Effector memory CD4-positive, alpha-beta T cell (primary cell): ENCODE data around the gene TRPM6.

ENCODE experiments used
- DNase-seq, 3 donors: peaks; one replicate each; pipeline ENCODE4 v3.0.0-alpha.2; 2020
- H3K27ac ChIP-seq: 2 replicates; pipeline ENCODE4 v1.7.0; 2013; ENCODE audit warnings: mild to moderate bottlenecking, low read length, moderate library complexity; ENCODE audit not compliant: insufficient read depth, poor library complexity, severe bottlenecking
- H3K27me3 ChIP-seq: replicated peaks from 2 replicates; pipeline ENCODE4 v1.7.0; 2013; ENCODE audit warnings: mild to moderate bottlenecking, low read length; ENCODE audit not compliant: insufficient read depth, control insufficient read depth, poor library complexity, severe bottlenecking
- H3K36me3 ChIP-seq: 2 replicates; pipeline ENCODE4 v1.7.0; 2013; ENCODE audit warnings: mild to moderate bottlenecking, low read length, moderate library complexity; ENCODE audit not compliant: control insufficient read depth, insufficient read depth
- H3K4me1 ChIP-seq: 2 replicates; pipeline ENCODE4 v1.7.0; 2013; ENCODE audit warnings: low read length, mild to moderate bottlenecking; ENCODE audit not compliant: control insufficient read depth, insufficient read depth, poor library complexity, severe bottlenecking
- H3K4me3 ChIP-seq: 2 replicates; pipeline ENCODE4 v1.7.0; 2013; ENCODE audit warnings: low read length, low read depth, mild to moderate bottlenecking; ENCODE audit not compliant: insufficient read depth, poor library complexity, severe bottlenecking
- H3K9me3 ChIP-seq: 2 replicates; pipeline ENCODE4 v1.7.0; 2013; ENCODE audit warnings: mild to moderate bottlenecking, low read length, moderate library complexity; ENCODE audit not compliant: control insufficient read depth

The TRPM6 gene

DNA sequence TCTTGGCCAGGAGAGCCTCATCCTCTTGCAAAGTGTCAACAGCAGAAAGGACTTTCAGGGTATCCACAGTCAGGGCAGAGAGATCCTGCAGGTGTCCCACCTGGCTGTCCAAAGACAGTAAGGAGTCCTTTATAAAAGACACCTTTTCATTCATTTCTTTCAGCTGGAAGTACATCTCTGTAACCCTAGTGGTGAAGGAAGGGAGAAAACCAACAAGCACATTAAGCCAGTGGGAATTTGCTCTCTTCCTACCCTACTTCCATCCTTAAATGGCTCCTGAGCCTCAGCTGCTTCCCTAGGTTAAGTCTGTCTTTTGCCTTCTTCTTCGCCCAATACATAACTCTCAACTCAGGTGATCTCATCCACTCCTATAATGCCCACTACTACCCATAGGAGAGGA, 124.8 kb downstream of the TRPM6 start:
- Histone ChIP-seq H3K27me3 (peaks cover 3% of the 10 kb centered on the region), H3K4me3 (no peak overlapping the region), H3K4me1 (no peaks in the 10 kb centered on the region), H3K9me3 (no peaks in the 10 kb centered on the region), H3K27ac (no peak overlapping the region), H3K36me3 (no peaks in the 10 kb centered on the region)
- no peak for DNase-seq

DNA sequence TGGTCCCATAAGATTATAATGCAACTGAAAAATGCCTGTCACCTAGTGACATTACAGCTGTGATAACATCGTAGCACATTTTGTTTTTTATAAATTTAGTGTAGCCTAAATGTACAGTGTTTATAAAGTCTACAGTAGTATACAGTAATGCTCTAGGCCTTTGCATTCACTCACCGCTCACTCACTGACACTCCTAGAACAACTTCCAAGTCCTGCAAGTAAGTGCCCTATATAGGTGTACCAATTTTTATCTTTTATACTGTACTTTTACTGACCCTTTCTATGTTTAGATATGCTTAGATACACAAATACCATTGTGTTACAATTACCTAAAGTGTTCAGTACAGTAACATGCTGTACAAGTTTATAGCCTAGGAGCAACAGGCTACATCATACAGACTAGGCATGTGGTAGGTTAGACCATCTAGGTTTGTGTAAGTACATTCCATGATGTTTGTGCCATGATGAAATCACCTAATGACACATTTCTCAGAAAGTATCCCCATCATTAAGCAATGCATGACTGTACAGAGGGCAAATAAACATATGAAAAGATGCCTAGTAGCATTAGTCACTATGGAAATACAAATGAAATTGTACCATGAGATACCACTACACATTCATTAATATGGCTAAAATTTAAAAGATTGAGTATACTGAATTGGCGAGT, 127.6 kb downstream of the TRPM6 start:
- Histone ChIP-seq H3K27ac (no peak overlapping the region), H3K4me3 (no peak overlapping the region), H3K4me1 (no peaks in the 10 kb centered on the region), H3K9me3 (no peaks in the 10 kb centered on the region), H3K27me3 (peaks cover 3% of the 10 kb centered on the region), H3K36me3 (no peaks in the 10 kb centered on the region)
- DNase-seq: no peak

DNA sequence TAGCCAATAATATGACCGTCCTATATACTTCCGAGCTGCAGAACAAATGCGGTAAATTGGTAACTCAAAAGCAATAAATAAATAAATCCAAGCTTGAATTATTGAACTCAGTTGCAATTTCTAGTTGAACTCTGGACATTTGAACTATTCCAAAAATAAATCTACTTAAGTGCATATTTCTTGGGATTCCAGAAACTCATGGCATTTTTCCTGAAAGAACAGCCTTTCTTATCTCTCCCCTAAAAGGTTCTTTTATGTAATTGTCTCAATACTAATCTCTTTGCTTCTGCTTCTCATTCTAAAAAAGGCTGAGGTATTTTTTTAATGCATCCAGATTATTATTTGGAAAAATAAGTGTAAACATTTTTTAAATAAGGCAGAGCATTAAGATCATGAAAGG, 131.7 kb downstream of the TRPM6 start:
- Histone ChIP-seq H3K4me3 (no peak overlapping the region), H3K4me1 (no peaks in the 10 kb centered on the region), H3K27ac (no peak overlapping the region), H3K9me3 (no peaks in the 10 kb centered on the region), H3K36me3 (no peaks in the 10 kb centered on the region), H3K27me3 (no peaks in the 10 kb centered on the region)
- no peak for DNase-seq

DNA sequence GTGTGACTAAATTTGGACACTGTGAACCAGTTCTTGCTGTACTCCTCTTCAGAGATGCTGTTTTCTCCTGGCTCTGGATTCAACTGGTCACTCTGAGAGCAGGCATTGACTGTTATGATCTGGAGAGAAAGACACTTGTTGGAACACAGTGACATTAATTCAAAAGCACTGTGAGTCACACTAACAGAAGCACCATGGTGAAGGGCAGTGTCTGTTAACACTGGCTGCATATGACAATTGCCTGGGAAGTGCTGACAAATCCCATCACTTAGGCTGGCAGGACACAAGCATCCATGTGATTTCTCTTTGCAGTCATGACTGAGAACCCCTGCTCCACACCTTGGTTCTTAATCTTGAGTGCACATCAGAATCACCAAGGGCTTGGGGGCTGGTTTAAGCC, 132.4 kb downstream of the TRPM6 start:
- Histone ChIP-seq H3K27ac (no peak overlapping the region), H3K36me3 (no peaks in the 10 kb centered on the region), H3K4me3 (no peak overlapping the region), H3K4me1 (no peaks in the 10 kb centered on the region), H3K9me3 (no peaks in the 10 kb centered on the region), H3K27me3 (no peaks in the 10 kb centered on the region)
- DNase-seq: no peak

DNA sequence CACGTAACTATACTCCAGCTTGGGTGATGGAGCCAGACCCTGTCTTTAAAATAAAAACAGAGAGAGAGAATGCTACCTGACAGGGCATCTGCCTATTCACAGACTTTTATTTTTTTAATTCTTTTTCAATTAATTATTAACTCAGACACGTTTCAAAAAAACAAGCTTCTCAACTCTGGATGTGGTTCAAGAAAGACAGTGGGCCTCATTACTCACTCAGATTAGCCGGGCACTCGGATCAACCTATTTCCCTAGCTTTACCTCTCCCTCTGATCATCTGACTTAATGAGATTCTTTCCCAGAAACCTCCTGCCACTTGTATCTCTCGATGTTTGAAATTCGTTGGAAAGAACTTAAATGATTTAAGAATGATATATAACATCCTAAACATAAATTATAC, 134.1 kb downstream of the TRPM6 start:
- H3K4me1 ChIP-seq: no peaks in the 10 kb centered on the region
- no peaks in the 10 kb centered on the region for H3K36me3 ChIP-seq
- DNase-seq: no peak
- H3K4me3 ChIP-seq: no peak overlapping the region
- no peak overlapping the region for H3K27ac ChIP-seq
- no peaks in the 10 kb centered on the region for H3K9me3 ChIP-seq
- no peaks in the 10 kb centered on the region for H3K27me3 ChIP-seq

DNA sequence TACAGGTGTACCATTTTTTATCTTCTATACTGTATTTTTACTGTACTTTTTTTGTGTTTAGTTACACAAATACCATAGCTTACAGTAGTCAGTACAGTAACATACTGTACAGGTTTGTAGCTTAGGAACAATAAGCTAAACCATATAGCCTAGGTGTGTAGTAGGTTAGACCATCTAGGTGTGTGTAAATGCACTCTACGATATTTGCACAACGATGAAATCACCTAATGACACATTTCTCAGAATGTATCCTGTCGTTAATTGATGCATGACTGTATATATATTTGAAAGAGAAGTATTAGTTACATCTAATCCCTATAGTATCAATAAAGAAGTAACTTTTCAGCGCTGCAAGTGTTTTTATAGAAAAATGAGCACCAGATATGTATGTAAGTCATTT, 138.8 kb downstream of the TRPM6 start:
- H3K4me3 ChIP-seq: no peak overlapping the region
- no peaks in the 10 kb centered on the region for H3K27me3 ChIP-seq
- no peaks in the 10 kb centered on the region for H3K9me3 ChIP-seq
- H3K27ac ChIP-seq: no peak overlapping the region
- DNase-seq: no peak
- H3K36me3 ChIP-seq: no peaks in the 10 kb centered on the region
- H3K4me1 ChIP-seq: no peaks in the 10 kb centered on the region

DNA sequence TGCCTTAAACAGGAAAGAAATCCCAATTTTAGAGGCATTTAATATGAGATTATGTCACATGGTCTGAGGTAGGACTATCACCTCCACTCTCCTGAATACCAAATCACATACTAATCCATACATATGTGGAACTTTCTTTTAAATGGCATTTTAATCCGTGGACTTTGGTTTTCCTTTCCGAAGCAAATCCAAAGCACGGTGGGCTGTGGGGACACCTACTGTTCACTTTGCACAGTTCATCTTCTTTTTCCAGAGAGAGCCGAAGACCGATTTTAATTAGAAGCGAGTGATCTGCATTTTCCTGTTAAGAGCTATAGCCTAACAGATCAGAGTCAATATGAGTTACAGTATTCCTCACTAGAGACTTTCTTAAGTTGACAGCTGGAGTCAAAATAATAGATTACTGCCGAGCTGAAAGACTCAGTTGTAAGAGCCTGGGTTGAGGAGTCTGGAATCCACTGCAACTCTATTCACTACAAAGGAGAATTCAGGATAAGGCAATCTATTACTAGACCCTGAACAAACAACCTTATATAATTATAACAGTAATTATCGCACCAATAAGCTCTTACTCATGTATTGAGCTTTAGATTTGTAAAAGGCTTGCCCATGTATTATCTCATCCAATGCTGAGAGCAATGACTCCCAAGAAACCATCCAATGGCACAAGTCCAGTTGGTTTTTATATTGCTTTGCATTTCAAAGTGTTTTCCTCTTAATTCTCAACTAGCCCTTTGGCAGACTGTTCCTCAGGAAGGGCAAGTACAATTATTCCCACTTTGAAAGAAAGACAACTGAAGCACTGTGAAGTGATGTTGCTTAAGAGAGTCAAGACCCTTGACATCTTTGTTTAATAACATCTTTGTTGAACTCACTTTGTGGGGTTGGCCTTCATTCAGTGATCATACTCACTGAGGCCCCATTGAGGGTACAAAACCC, 144.7 kb downstream of the TRPM6 start:
- Histone ChIP-seq H3K4me3 (no peak overlapping the region), H3K36me3 (no peaks in the 10 kb centered on the region), H3K27ac (no peak overlapping the region), H3K4me1 (no peaks in the 10 kb centered on the region), H3K9me3 (no peaks in the 10 kb centered on the region), H3K27me3 (no peaks in the 10 kb centered on the region)
- DNase-seq: no peak

DNA sequence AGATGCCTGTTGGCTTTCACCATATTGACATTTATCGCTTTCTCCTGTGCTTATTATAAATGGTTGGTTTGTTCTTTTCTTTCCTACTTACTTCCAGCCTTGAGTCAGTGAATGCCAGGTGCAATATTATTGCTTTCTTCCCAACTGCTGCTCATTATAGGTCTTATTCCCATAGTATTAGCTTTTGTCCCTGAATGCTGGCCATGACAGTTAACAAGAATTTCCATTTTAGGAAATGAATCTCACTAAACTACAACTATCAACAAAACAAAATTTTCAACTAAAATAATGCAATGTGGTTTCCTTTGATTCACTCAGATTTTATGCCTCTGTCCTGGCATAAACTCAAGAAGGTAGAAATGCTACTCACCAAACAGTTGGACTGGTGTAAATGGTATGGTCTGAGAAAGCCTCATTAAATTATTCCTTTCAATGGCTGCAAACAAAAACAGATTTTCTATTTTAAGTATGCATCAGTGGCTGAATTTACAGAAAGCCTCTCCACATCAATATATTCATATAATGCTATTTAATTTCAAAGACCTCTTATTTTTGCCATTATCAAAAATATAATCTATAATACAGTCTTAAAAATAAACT, 145.4 kb downstream of the TRPM6 start:
- H3K4me1 ChIP-seq: no peaks in the 10 kb centered on the region
- DNase-seq: no peak

DNA sequence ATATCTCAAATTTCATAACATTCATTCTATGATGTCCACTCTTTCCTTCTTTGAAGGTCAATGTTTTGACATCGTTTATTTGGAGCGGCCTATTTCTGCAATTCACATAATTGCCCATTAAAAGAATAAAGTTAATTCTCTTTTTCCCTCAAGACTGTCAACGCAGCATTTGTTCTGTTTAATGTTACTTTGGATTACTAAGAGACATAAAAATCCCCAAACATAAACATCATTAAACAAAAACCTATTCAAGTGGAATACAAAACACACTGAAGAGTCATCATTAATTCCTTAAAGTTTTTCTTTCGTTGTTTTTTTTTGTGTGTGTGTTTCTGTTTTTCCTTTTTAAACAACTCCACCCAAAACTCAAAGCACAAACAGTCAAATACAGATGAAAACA, 151.1 kb downstream of the TRPM6 start:
- H3K27me3 ChIP-seq: no peaks in the 10 kb centered on the region
- H3K9me3 ChIP-seq: no peaks in the 10 kb centered on the region
- H3K36me3 ChIP-seq: no peaks in the 10 kb centered on the region
- no peak overlapping the region for H3K4me3 ChIP-seq
- no peak for DNase-seq
- no peaks in the 10 kb centered on the region for H3K4me1 ChIP-seq
- H3K27ac ChIP-seq: no peak overlapping the region

More for the DNA sequence above, 145.4 kb downstream of the TRPM6 start:
- Histone ChIP-seq H3K27me3 (no peaks in the 10 kb centered on the region), H3K4me3 (no peak overlapping the region), H3K9me3 (no peaks in the 10 kb centered on the region), H3K36me3 (no peaks in the 10 kb centered on the region), H3K27ac (no peak overlapping the region)

DNA sequence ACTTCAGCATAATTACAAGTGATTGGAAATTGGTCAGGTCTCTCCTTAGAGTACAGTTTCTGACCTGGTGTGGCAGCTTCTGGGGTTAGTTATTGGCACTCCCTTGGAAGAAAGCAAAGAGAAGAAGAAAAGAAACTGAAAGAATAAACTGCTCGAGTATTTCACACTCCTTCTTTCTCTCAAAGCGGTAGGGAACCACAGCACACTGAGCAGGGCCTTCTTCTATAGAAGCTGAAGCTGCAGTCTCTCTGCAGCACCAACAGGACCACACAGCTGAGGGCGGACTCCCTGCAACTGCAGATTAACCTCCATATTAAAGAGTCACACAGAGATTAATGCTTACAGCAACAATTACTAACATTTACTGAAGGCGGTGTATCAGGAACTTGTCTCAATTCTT, 152.0 kb downstream of the TRPM6 start:
- no peak overlapping the region for H3K4me3 ChIP-seq
- no peak for DNase-seq
- no peak overlapping the region for H3K27ac ChIP-seq
- H3K9me3 ChIP-seq: no peaks in the 10 kb centered on the region
- no peaks in the 10 kb centered on the region for H3K4me1 ChIP-seq
- H3K27me3 ChIP-seq: no peaks in the 10 kb centered on the region
- no peaks in the 10 kb centered on the region for H3K36me3 ChIP-seq
